Measurements from ENCODE around the gene GPR52.

DNA sequence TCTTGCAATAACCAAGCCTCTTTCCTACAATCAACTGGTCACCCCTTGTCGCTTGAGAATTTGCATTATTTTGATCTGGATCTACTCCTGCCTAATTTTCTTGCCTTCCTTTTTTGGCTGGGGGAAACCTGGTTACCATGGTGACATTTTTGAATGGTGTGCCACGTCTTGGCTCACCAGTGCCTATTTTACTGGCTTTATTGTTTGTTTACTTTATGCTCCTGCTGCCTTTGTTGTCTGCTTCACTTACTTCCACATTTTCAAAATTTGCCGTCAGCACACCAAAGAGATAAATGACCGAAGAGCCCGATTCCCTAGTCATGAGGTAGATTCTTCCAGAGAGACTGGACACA is 743 bp downstream of the GPR52 start:
- TF ChIP-seq, protein P1, sequence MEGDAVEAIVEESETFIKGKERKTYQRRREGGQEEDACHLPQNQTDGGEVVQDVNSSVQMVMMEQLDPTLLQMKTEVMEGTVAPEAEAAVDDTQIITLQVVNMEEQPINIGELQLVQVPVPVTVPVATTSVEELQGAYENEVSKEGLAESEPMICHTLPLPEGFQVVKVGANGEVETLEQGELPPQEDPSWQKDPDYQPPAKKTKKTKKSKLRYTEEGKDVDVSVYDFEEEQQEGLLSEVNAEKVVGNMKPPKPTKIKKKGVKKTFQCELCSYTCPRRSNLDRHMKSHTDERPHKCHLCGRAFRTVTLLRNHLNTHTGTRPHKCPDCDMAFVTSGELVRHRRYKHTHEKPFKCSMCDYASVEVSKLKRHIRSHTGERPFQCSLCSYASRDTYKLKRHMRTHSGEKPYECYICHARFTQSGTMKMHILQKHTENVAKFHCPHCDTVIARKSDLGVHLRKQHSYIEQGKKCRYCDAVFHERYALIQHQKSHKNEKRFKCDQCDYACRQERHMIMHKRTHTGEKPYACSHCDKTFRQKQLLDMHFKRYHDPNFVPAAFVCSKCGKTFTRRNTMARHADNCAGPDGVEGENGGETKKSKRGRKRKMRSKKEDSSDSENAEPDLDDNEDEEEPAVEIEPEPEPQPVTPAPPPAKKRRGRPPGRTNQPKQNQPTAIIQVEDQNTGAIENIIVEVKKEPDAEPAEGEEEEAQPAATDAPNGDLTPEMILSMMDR (conservative IDR thresholded peaks at IDR 0.05; ENCODE audit: low read depth, low read length) = no peak
- no peak for TF ChIP-seq EZH2 (IDR thresholded peaks at IDR 0.05; ENCODE audit: borderline replicate concordance, low read depth, low read length, poor library complexity, severe bottlenecking)

Data from A673 (cell line).